ENCODE results near the gene QRICH2. TPM values are rescaled to one million over a fixed set of nuclear protein-coding genes. Genes with fewer than 3 reads are reported as not detected.

The QRICH2 gene
- total RNA-seq, 1 donor from 2014 or later: 10.6 TPM

DNA sequence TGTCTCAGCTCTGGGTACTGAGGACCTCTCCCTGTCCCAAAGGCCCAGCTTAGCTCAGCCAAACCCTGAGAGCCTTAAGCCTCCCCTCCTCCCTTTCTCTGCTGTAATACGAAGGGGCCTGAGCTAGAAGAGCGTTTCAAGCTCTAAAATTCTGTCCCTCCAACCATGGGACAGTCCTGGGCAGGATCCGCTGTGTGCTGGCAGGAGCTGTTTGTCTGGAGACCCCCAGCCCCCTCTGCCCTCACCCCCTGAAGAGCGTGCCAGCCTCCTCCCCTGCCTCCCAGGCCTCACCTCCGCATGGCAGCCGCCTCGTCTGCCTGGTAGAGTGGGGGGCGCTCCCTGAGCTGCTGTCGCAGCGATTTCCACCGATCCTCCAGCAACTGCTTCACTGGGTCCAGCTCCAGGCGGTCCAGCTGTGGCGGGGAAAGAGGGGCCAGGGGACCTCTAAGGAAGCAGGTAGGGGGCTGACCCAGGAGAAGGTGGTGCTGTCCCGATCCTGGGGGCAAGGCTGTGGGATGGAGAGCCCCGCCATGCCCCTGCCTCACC is 28.3 kb downstream of the QRICH2 start:
- TF ChIP-seq, protein P1, sequence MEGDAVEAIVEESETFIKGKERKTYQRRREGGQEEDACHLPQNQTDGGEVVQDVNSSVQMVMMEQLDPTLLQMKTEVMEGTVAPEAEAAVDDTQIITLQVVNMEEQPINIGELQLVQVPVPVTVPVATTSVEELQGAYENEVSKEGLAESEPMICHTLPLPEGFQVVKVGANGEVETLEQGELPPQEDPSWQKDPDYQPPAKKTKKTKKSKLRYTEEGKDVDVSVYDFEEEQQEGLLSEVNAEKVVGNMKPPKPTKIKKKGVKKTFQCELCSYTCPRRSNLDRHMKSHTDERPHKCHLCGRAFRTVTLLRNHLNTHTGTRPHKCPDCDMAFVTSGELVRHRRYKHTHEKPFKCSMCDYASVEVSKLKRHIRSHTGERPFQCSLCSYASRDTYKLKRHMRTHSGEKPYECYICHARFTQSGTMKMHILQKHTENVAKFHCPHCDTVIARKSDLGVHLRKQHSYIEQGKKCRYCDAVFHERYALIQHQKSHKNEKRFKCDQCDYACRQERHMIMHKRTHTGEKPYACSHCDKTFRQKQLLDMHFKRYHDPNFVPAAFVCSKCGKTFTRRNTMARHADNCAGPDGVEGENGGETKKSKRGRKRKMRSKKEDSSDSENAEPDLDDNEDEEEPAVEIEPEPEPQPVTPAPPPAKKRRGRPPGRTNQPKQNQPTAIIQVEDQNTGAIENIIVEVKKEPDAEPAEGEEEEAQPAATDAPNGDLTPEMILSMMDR (IDR thresholded peaks at IDR 0.05): no peak
- intact Hi-C loops (cut with DNase I): loop anchor here (1.0 to 10.0 kb wide), 3 partner anchors 38 to 375 kb away; partner anchors contain the start of genes MRPL38 and RNF157
- H3K27ac ChIP-seq: no peak overlapping the region
- no peak for DNase-seq (ENCODE audit: low spot score in 2 of 2)
- no peaks in the 10 kb centered on the region for H3K9me3 ChIP-seq
- no peaks in the 10 kb centered on the region for H3K27me3 ChIP-seq
- no peak overlapping the region for H3K4me3 ChIP-seq
- H3K36me3 ChIP-seq: no peaks in the 10 kb centered on the region
- peaks cover 0 to 3% of the 10 kb centered on the region in 2 donors for H3K4me1 ChIP-seq

DNA sequence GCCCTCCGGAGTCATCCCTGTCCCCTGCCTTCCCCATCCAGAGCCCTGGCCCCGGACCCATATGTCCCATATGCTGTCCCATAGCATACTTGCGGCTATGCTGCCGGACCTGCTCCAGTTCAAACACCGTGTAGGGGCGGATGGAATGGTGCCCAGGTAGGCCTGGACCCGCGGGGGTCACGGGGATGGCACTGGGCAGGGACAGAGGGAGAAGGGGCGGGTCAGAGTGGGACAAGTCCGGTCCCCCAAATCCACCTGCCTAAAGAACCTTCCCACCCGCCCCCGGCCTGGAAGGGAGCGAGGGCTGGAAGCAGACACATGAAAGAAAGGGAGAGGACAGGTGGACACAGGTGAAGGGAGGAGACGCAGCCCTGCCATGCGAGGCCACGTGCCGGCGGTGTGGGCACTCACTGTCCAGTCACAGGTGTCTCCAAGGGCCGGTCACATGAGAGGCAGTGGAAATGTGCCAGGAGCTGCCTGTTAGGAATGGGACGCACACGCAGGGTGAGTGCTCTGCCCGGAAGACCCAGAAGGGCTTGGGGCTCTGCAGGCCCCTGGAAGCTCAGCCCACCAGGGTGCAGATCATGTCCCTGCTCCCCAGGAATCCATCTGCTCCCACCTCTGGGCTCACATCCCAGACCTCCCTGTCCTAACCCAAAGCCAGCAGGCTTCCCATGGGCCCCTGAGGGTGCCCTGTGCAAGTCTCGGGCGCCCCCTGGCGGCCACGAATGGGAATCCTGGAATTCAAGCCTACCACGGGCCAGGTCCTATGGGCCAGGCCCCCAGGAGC is 28.9 kb downstream of the QRICH2 start:
- peak; percentile 47 to 92 for DNase-seq (ENCODE audit: low spot score in 2 of 2)

DNA sequence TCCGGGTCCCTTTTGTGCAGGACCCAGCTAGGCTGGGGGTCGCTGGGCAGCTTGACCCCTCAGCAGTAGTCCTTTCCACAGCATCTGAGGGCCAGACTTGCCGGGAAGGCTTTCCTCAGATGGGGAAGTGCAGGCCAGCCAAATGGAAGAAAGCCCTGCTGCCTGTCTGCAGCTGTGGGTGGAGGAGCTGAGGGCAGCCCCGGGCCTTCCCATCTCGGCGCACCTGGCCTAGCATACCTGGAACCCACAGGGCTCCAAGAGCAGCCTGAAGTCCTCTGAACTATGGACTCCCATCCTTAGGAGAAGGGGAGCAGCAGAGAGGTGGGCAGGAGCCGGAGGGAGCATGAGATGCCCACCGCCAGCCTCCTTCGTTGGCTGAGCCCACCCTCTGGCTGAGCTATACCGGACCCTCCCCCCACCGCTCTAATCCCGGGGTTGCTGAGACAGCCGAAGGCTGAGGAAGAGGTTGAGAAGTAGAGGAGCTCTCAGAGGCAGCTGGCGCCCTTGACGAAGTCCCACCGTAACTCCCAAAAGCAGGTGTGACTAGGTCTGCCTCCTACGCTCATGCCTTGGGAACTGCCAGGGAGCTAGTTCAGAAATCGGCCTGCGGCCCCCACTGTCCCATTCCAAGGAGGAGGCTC is 29.7 kb downstream of the QRICH2 start:
- TF ChIP-seq, protein P1 (IDR thresholded peaks at IDR 0.05): no peak
- H3K27me3 ChIP-seq: no peaks in the 10 kb centered on the region
- no peaks in the 10 kb centered on the region for H3K36me3 ChIP-seq
- H3K27ac ChIP-seq: no peak overlapping the region
- DNase-seq (ENCODE audit: low spot score in 2 of 2): no peak
- H3K9me3 ChIP-seq: no peaks in the 10 kb centered on the region
- intact Hi-C loops (cut with DNase I): loop anchor here (5.0 to 10.0 kb wide), 2 partner anchors 36 to 374 kb away; partner anchors contain the start of genes MRPL38 and RNF157
- no peak overlapping the region for H3K4me3 ChIP-seq
- peaks cover 0 to 3% of the 10 kb centered on the region in 2 donors for H3K4me1 ChIP-seq

More for the DNA sequence above, 28.9 kb downstream of the QRICH2 start:
- H3K36me3 ChIP-seq: no peaks in the 10 kb centered on the region
- no peak overlapping the region for H3K27ac ChIP-seq
- no peaks in the 10 kb centered on the region for H3K27me3 ChIP-seq
- TF ChIP-seq, protein P1 (IDR thresholded peaks at IDR 0.05): peak; percentile 86 to 98 (median 93)
- intact Hi-C loops (cut with DNase I): loop anchor here (1.0 to 10.0 kb wide), 3 partner anchors 37 to 374 kb away; partner anchors contain the start of genes MRPL38 and RNF157
- peaks cover 0 to 3% of the 10 kb centered on the region in 2 donors for H3K4me1 ChIP-seq
- no peak overlapping the region for H3K4me3 ChIP-seq
- no peaks in the 10 kb centered on the region for H3K9me3 ChIP-seq

DNA sequence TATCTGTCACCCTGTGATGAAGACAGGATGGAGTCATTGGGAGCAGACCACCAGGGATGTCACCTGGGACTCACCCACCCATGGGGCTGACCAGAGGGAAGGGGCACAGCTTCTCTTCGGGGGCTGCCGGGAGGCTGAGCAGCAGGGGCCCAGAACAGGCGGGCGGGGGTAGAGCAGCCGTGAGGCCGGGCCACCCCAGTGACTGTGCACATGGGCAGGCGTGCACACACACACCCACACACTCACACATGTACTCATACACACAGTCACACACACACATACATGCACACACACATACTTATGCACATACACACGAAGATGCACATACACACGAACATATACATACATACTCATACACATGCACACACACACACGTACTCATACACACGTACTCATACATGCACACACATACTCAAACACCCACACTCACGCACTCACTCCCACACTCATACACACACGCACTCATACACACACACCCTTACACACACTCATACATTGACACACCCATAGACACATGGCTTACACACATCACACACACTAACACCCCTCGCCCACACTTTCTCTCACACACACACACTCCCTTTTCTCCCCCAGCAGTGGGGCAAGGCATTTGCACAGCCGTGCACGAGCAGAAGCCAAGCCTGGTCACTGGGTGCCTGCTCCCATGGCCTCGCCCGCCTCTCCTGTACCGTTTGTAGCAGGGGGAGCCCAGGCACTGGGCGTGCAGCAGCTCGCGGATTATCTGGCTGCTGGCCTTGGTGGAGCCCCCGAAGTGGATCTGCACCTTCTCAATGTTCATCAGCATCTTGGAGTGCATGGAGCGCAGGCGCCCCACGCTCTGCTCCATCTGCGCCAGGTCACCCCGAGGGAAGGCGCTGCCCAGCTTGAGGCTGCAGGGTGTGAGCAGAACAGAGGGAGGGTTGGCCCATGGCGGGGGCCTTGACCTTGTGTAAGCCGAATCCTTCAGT is 30.5 kb downstream of the QRICH2 start:
- Histone ChIP-seq H3K4me3 (no peak overlapping the region), H3K9me3 (no peaks in the 10 kb centered on the region), H3K4me1 (peaks cover 0 to 4% of the 10 kb centered on the region in 2 donors), H3K27ac (no peak overlapping the region), H3K36me3 (no peaks in the 10 kb centered on the region), H3K27me3 (no peaks in the 10 kb centered on the region)
- TF ChIP-seq, protein P1 (IDR thresholded peaks at IDR 0.05): no peak
- intact Hi-C loops (cut with DNase I): loop anchor here (5.0 to 10.0 kb wide), 2 partner anchors 35 to 373 kb away; partner anchors contain the start of genes MRPL38 and RNF157
- DNase-seq (ENCODE audit: low spot score in 2 of 2): no peak
